IPS DF 4.7 (cell line): ENCODE measurements around the gene ARL6IP6.

Experiments
- DNase-seq: peaks from one replicate; pipeline ENCODE4 v3.0.0-alpha.2; 2013; ENCODE audit warnings: low spot score; ENCODE audit errors: extremely low read depth

The ARL6IP6 gene

DNA sequence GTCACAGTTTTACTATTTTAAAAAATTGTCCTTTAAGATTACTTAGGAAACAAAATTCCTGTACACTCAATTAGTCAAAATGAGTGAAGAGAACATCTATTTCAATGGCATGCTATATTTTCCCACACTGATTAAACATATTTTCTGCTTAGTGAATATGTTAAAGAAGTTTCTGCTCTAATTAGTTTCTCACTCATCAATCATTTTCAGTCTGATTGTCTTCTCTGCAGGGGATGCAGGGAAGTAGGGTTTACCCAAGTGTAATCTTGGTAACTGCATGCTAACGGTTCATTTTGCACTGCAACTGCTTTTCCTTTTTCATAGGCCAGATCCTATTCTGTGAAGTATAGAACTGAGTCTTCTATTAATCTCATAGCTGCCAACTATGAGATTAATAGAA is 78.5 kb downstream of the ARL6IP6 start:
- no peak for DNase-seq

- DNase-seq, result no peak
These were observed 86.4 kb downstream of the ARL6IP6 start for GRCh38 chr2:152804687-152805408.

DNA sequence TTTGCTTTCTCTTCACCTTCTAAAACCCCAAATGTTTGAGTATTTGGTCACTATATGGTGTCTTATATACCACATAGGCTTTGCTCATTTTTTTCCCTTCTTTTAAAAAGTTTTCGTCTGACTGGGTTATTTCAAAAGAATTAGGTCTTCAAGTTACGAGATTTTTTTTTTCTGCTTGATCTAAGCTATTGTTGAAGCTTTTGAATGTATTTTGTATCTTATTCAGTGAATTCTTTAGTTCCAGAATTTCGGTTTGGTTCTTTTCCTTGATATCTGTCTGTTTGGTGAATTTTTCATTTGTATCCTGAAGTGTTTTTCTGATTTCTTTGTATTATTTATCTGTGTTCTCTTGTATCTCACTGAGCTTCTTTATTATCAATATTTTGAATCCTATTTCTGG is 93.5 kb downstream of the ARL6IP6 start:
- no peak for DNase-seq
